SW480 (cell line): ENCODE results near the gene C2CD4C.
"Not testable (repeated sequence)": the region's sequence is repeated elsewhere in the genome, so short reads cannot be mapped to it uniquely, and the experiment has no call there.

Experiments used
- DNase-seq: peaks from one replicate; pipeline ENCODE4 v3.0.0-alpha.2; 2016; ENCODE audit warnings: low spot score

The C2CD4C gene, protein sequence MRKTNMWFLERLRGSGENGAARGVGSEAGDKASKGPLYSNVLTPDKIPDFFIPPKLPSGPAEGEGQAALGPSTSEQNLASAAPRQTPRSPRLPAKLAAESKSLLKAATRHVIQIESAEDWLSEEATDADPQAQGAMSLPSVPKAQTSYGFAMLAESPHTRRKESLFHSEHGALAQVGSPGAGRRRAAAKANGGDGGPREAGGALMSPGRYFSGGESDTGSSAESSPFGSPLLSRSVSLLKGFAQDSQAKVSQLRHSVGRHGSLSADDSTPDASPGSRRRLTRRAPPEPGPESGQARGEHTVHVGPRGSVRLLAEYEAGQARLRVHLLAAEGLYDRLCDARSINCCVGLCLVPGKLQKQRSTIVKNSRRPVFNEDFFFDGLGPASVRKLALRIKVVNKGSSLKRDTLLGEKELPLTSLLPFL

DNA sequence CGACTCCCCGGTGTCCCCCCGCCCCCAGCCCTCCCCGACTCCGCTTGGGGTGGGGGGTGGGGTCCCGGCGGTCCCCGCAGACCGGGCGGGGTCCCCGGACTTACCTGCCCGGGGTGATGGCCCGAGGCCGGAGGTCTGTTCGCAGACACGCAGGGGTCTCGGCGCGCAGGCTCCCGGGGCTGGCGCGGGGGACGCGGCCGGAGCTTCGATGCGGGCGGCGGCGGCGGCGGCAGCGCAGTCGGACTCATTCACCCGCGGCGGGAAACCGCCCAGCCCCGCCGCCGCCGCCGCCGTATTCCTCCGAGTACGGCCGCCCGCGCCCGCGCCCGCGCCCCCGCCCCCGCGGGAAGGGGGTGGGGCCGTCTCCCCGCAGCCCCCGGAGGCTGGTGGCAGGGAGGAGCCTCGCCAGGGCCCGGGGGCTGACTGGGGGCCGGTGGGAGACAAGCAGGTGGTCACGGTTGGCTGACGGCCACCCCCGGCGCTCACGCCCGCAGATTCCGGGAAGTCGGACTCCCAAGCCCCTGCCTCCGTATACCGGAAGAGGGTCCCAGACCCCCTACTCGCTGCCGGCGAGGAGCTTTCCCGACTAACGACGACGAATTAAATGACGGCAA lies at the start of gene C2CD4C:
Gene C2CD4C, minus strand, starts transcription at position 246 of the 614 bp plus-strand sequence. CDS start 786 bp downstream, outside the sequence.
- no peak for DNase-seq

DNA sequence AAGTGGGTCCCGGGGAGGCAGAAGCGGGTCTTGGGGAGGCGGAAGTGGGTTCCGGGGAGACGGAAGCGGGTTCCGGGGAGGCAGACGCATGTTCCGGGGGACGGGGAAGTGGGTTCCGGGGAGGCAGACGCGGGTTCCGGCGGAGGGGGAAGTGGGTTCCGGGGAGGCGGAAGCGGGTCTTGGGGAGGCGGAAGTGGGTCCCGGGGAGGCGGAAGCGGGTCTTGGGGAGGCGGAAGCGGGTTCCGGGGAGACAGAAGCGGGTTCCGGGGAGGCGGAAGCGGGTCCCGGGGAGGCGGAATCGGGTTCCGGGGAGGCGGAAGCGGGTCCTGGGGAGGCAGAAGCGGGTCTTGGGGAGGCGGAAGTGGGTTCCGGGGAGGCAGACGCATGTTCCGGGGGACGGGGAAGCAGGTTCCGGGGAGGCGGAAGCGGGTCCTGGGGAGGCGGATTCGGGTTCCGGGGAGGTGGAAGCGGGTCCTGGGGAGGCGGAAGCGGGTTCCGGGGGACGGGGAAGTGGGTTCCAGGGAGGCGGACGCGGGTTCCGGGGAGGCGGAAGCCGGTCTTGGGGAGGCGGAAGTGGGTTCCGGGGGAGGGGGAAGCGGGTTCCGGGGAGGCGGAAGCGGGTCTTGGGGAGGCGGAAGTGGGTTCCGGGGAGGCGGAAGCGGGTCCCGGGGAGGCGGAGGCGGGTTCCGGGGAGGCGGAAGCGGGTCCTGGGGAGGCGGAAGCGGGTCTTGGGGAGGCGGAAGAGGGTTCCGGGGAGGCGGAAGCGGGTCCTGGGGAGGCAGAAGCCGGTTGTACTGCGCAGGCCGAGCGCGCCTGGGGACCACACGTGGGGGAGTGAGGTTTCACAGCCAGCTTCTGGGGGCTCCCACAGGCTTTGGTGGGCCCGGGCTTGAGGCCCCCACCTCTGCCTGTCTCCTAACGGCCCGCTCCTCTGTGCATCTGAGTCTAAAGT lies 49.4 kb upstream of the C2CD4C start:
- DNase-seq: no peak

DNA sequence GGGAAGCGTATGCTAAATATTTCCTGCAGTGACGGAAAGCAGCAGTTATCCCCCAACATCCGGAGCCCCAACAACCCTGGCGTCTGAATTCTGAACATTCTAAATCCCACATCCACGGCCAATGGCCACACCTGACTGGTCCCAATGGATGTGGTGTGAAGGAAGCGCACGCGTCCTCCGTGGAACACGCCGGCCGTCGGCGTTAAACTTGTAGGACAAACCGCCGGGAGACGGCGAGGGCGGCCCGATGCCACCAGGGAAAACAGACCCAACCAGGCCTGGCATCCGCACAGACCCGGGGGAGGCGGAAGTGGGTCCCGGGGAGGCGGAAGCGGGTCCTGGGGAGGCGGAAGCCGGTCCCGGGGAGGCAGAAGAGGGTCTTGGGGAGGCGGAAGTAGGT lies 48.7 kb upstream of the C2CD4C start:
- DNase-seq: no peak

DNA sequence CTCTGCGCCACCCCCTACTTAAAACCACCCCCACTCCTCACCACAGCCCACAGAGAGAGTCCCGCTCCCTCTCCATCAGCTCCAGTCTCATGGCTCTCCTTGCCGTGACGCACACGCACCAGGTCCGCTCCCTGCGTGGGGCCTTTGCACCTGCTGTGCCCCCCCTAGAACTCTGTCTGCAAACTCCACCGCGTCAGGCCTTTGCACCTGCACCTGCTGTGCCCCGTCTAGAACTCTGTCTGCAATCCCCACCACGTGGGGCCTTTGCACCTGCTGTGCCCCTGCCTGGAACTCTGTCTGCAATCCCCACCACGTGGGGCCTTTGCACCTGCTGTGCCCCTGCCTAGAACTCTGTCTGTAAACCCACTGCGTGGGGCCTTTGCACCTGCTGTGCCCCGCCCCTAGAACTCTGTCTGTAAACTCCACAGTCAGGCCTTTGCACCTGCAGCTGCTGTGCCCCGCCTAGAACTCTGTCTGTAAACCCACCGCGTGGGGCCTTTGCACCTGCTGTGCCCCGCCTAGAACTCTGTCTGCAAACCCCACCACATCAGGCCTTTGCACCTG lies 47.7 kb upstream of the C2CD4C start:
- DNase-seq: no peak

DNA sequence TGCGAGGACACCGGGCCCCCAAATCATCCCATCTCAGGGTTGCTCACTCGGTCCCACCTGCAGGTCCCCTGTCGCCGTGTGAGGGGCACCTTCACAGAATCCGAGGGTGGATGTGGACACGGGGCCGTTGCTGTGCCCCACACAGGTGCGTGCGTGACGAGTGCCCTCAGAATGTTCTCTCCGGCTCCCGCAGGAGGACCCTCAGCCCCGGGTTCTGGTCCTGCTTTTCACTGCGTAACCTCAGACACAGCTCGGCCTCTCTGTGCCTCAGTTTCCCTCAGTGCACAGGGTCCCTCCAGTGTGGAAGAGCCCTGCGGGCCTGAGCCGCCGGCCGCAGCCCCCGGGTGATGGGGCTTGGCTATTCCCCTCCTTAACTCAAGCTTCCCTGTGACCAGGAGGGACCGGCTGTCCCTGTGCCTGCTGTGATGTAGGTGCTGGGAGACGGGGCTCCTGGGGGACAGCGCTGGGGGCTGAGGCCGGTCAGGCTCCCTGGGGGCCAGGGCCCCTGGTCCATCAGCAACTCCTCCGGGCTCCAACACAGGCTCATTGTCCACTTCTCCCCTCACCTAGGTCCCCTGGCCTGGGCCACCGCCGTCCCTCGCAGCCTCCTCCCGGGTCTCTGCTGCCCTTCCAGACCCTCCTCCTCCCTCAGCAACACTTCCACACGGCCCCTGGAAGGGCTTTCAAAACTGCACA lies 47.1 kb upstream of the C2CD4C start:
- no peak for DNase-seq

DNA sequence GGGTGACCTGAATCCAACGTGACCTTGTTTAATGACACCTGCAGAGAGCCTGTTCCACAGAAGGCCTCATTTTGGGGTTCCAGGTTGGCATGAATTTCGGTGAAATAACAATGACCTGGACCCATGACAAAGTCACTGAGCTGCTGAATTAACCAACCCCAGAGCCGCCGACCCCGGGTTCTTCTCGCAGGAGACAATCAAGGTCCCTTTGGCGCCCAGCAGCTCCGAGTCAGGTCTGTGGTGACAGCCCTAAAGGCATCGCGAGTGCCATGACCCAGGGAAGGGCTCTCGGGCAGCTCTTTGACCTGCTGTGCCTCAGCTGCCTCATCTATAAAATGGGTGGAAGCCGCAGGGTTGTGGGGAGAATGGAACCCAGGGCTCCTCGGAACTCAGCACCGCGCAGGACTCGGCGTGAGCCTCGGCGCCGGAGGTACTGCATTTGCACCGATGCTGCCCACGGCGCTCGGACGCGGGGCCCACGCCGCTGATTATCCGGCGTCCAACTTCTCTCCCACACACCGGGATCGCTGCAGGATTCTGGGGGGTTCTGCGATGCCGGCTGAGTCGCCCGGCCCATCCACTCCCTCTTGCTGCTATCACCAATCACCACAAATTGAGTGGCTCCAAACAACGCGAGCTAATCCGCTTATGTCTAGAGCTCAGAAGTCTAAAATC lies 46.2 kb upstream of the C2CD4C start:
- DNase-seq: no peak

DNA sequence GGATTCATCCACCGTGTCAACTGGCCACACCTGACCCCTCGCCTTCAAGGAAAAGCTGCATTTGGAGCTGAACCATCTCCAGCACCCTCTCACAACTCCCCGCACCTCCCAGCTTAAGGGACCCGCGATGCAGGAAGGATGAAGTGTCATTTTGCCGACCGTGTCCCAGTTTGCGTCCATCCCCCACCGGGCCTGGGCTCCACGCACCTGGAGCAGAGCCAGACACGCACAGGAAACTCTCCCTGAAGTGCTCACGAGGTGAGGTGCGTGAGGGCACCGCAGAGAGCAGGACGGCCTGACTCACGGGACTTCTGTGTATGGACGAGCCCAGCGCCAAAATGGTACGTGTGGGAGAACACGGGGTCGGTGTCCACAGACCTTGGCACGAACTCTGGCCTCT lies 44.7 kb upstream of the C2CD4C start:
- no peak for DNase-seq

DNA sequence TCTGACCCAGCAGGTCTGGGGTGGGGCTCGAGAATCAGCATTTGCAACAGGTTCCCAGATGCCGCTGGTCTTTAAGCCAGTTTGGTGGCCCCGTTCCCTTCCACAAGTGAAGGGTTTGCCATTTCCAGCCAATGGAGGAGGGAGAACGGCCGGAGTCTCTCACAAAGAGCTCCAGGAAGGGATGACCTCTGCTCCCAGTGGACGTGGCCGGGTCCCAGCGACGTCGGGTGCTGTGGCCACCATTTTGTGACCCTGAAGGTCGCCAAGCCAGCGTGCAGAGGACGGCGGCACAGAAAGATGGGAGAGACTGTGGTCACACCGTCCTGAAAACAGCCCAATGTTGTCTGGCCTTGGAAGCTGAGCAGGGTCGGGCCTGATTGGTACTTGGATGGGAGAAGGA lies 43.9 kb upstream of the C2CD4C start:
- no peak for DNase-seq

DNA sequence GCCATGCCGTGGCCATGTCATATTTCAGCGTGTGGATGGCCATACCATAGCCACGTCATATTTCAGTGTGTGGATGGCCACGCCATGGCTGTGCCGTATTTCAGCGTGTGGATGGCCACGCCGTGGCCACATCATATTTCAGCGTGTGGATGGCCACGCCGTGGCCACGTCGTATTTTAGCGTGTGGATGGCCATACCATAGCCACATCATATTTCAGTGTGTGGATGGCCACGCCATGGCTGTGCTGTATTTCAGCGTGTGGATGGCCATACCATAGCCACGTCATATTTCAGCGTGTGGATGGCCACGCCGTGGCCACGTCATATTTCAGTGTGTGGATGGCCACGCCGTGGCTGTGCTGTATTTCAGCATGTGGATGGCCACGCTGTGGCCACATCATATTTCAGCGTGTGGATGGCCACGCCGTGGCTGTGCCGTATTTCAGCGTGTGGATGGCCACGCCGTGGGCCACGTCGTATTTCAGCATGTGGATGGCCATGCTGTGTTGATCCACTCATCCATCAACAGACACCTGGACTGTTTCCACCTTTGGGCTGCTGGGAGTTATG lies 42.0 kb upstream of the C2CD4C start:
- not testable (repeated sequence) for DNase-seq

DNA sequence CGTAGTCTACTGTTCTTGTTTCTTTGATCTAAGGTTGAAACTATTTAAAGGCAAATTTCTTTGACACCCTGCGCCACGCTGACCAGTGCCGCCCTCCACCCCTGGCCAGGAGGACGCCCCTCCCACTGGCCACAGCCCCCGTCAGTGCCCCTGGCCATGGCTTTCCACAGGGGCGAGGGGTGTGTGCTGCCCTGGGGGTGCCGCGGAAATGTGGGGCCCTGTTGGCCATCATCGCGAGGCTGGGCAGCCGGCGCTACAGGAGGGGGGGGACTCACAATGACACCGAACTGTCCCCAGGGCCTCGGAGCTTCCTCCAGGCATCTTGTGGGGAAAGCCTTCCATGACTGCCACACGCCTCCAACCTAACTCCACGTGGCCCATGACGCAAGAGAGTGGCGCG lies 41.0 kb upstream of the C2CD4C start:
- no peak for DNase-seq

DNA sequence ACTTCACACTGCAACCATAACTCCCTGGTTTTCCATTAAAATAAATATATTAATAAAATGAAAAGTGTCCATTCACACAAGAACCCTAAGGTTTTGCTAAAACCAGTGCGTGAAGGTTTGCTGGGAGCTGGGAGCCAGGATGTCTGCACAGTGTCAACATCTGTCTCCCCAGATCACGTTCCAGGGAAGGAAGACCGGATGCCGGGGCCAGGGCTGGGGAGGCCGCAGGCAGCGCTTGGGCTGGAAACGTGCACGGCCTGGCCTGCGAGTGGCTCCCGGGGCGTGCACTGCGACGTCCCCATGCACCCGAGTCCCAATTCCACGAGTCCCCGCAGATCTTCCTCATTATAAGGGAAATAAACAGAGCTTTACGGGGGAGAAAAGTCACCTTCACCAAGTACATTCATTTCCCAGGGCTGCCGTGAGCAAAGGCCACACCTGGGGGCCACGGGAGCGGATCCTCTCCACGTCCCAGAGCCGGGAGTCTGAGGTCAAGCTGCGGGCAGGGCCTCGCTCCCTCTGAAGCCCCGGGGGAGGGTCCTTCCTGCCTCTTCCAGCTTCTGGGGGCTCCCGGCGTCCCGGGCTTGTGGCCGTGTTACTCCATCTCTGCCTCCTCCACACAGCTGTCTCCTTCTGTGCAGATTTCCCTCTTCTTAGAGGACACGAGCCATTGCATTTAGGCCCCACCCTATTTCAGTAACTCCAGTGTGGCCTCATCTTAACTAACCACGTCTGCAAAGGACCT lies 39.0 kb upstream of the C2CD4C start:
- no peak for DNase-seq

DNA sequence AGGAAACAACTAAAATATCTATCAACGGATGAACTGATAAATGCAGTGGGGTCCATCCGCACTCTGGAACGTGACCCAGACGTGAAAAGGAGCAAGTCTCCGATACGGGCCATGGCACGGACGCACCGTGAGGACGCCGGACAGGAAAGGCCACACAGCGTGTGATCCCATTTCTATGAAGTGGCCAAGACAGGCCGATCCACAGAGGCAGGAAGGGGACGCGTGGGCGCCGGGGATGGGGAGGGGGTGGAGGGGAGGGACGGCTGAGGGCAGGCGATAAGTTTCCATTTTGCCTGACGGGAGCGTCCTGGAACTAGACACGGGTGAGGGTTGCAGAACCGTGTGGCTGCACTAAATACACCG lies 38.1 kb upstream of the C2CD4C start:
- no peak for DNase-seq

DNA sequence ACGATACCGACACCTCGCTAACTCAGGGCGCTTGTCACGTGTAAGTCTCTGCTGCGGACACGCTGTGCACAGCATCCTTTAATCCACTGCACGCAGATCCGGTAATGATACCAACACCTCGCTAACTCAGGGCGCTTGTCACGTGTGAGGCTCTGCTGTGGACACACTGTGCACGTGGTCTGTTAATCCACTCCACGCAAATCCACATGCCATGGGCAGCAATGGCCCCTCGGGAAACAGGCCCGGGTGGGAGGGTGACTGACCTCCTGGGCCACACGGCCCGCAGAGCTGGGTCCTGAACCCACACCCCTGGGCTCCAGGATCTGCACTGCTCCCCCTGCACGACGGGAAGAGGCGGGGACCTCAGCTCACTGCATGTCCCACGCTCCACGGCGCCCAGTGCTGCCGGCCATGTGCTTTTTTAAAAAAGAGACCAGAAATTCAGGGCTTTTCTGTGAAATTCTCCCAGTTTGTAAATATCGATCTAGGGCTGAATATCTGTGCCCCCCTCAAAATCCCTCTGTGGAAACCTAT lies 35.8 kb upstream of the C2CD4C start:
- DNase-seq: no peak

DNA sequence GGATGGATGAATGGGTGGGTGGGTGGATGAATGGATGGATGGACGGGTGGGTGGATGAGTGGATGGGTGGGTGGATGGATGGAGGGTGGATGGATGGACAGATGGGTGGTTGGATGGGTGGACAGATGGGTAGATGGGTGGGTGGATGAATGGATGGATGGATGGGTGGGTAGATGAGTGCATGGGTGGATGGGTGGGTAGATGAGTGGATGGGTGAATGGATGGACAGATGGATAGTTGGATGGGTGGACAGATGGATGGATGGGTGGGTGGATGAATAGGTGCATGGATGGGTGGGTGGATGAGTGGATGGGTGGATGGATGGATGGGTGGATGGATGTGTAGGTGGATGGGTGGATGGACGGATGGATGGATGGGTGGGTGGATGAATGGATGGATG lies 34.1 kb upstream of the C2CD4C start:
- no peak for DNase-seq

DNA sequence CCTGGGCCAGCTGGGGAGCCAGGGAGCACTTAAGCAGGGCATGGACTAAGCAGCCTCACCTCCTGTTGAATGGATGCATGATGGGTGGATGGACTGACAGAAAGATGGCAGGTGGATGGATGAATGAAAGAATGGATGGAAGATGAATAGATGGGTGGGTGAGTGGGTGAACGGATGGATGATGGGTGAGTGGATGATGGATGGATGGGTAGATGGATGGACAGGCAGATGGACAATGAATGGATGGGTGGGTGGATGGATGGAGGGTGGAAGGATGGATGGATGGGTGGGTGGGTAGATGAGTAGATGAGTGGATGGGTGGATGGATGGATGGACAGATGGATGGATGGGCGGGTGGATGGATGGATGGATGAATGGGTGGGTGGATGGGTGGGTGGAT lies 33.1 kb upstream of the C2CD4C start:
- DNase-seq: no peak

DNA sequence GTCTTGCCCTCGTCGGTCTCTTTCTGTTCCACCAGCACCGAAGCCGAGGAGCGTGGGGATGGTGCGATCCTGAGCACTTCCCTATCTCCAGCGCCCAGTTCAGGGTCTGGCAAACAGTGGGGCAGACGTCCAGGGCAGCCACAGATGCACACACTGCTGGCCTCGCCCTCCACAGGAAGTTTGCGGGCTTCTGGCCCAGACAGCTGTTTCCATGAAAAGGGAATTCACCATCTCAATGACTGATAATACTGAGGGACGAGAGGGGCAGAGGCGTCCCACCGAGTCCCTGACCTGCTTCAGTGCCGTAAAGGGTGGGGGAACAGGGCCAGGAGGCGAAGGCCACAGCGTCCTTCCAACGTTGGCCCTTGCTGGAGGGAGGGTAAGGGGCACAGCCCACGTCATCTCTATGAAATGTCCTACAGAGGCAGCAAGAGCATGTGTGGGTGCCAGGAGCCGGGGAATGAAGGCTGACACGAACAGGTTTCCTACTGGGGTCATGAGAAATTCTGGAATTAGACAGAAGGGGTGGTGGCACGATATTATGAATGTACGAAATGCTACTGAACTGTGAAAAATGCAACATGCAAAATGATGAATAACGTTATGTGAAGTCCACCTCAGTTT lies 32.4 kb upstream of the C2CD4C start:
- DNase-seq: no peak

DNA sequence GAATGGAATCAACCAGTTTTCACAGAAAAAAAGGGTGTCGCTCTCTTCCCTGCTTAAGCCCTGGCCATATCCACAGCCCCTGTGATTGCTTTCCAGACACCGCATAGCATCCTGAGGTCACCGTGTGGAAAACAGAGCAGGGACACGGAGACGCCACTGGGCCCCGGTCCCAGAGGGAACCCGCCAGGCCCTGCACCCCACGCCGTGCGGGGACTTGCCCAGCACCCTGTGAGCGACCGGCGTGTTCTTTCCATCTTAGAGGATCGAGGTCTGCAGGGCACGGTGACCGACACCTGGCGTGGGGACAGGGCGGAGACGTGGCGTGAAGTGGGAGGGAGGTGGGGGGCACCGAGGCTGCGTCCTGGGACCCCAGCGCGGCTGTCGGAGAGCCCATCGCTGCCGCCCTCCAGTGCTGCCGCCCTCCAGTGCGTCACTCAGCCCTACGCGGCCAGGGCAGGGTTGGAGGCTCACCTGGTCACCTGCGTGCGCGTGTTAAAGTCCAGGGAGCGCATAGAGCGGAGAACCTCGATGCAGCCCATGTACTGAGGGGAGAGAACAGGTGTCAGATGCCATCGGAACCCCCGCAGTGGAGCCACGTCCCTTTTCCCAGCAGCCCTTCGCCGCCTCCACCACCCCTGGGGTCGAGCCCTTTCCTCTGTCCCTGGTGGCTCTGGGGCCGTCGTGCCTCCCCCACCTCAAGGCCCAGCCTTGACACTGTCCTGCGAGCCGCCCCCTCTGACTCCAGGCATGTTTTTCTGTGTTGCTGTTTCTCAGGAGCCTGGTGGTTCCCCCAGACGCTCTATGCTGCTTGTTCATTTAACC lies 31.7 kb upstream of the C2CD4C start:
- DNase-seq: no peak

DNA sequence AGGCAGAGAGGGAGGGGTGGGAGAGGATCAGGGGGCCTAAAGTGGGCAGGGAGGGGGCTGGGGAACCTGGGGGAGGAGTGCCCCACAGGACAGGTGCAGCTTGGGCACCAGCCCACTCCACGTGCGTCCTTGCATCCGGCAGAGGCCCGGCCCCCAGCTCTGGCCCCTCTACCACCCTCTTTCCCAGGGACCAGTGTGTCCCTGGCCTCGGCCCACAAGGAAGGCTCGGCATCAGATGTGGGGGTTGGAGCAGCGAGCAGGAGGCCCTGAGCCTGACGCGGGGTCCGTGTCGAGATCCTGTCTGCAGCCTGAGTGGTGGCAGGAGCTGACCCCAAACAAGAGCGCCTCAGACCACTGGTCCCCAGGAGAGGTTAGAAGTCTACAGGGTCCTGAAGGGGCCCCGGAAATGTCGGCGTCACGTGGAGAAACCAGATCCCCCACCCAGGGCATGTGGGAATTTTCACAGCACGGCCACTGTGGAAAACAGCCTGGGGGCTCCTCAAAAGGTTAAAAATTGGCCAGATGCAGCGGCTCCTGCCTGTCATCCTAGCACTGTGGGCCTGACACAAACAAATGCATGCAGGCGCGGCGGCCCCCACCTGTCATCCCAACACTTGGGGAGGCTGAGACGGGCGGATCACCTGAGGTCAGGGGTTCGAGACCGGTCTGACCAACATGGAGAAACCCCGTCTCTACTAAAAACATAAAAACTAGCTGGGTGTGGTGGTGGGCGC lies 30.4 kb upstream of the C2CD4C start:
- no peak for DNase-seq
